Kidney tubule cell (primary cell): ENCODE results near the gene MCC.
A peak's percentile ranks its signal among the peaks of the same experiment; 100 is the strongest.
"Not testable (repeated sequence)": the region's sequence is repeated elsewhere in the genome, so short reads cannot be mapped to it uniquely, and the experiment has no call there.

Experiments used
- DNase-seq: peaks from one replicate; pipeline ENCODE4 v3.0.0-alpha.2; 2018; ENCODE audit warnings: low spot score

MCC gene

DNA sequence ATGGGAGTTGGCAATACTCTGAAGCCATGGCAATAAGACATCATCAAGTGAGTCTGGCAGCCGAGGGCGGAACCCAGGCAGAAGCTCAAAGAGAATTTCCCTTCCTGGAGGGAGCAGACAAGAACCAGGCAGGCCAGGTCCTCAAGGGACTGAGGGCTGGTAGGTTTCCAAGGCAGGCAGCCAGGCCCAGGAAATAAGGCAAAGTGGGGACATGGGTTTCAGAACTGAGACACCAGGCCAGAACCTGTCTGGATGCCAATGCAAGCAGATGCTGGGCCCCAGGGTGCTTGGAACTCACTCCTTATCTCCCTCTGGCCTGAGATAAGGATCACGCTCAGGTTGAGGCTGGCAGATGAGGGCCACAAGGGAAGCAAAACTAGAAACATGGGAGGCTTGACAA is 62.3 kb downstream of the MCC start:
- no peak for DNase-seq

DNA sequence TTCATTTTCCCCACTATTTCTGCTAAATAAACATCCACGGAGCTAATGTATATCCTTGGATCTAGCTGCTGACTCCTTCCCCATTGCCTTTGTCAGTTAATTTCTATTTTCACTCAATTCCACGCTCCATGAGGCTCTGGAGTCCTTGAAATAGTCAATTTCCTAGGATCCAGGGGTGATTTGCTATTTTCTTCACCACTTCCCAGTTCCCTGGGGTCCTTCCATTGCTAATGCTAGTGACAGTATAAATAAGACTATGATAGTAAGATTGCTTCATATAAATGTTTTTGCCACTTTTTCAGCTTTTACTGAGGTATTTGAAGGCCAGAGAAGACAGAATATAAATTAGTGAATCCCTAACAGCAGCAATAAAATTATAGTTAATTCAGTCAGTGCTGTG is 66.6 kb downstream of the MCC start:
- DNase-seq, result no peak

DNA sequence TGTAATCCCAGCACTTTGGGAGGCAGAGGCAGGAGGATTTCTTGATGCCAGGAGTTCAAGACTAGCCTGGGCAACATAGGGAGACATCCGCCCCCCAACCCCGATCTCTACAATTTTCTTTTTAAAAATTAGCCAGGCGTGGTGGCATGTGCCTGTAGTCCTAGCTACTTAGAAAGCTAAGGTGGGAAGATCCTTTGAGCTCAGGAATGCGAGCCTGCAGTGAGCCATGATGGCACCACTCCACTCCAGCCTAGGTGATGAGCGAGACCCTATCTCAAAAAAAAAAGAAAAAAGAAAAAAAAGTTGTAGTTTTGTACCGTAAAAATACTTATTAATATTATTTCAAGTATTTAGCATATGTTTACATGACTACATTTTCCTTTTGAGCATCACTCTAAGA is 82.7 kb downstream of the MCC start:
- DNase-seq, result no peak

DNA sequence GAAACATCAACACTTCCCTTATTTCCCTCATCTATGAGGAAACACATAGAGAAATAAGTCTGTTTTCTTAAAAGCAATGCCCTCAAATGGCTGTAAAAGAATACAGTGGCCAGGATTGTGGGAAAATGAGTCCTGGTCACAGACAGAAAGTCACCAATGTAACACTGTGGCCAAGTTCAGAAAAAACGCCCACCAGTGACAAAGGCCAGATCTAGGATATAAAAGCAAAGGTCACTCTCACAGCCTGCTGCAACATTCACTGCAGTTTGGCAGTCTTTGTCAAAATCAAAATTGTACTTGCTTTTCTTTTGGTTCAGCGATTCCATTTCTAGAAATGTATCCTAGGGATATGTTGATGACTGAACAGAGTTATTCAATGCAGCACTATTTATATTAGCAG is 84.0 kb downstream of the MCC start:
- DNase-seq, result no peak

DNA sequence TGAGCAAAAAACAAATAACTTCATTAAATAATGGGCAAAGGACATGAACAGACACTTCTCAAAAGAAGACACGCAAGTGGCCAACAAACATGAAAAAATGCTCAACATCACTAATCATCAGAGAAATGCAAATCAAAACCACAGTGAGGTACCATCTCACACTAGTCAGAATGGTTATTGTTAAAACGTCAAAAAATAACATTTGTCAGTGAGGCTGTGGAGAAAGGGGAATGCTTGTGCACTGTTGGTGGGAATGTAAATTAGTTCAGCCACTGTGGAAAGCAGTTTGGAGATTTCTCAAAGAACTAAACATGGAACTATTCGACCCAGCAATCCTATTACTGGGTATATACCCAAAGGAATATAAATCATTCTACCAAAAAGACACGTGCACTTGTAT is 90.3 kb downstream of the MCC start:
- not testable (repeated sequence) for DNase-seq

DNA sequence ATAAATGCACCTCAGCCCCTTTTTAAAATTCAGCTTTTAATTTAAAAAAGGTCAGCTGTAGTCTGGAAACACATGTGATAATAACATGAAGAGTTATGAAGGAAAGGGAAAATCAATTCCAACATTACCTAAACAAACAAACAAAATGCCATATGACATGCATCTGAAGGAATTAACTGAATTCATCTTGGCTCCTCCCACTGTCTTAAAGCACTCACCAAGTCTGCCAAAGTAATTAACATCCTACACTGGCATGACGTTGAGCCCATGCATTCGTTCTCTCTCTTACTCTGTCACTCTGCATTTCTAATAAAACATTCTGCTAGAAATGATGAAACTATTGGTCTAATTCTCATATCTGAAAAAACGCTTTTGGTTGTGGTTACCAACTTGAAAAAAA is 91.2 kb downstream of the MCC start:
- DNase-seq, result no peak

DNA sequence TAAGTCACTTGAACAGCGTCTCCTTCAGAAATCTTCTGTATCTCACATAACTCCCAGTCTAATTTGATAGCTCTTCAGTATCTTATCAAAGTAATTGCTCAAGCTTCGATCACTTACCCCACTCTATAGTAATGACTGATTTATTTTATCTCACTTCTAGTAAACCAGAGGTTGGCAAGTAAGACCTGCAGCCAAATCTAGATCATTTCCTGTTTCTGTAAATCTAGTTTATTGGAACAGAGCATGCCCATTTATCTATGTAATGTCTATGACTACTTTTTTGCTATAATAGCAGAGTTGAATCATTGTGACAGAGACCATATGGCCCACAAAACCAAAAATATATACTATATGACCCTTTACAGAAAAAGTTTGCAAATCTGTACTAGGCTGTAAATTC is 93.6 kb downstream of the MCC start:
- no peak for DNase-seq

DNA sequence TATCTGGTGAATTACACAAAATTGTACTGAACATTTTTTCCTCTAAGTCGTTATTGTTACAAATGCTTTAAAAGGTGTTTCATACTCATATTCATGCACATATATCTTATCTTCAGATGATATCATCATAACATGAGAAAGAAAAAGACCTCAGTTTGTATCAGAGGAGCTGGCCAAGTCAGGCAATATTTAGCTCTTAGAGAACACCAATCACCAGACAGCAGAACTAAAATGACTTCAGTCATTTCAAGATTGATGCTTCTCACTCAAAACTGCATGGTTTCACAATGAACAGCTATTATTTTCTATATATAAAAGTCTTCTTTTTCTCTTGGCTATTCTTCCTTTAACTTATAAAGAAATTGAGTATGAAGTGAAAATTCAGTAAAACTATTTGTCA is 98.0 kb downstream of the MCC start:
- DNase-seq, result no peak

DNA sequence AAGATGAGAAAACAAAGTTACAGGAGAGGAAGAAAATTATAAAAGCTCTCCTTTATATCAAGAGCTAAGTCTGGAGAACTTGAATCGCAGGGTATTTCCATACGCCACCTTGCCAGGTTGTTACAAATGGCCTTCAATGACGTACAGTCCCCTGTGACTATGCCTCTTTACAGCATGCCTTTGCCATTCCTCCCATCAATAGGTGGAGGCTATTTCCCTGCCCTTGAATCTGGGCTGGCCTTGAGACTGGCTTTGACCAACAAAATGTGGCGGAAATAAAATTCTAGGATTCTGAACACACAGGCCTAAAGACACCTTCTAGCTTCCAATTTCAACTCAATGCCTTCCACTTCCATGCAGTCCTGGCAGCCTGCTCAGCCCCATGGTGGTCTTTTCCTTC is 99.1 kb downstream of the MCC start:
- DNase-seq, result no peak

DNA sequence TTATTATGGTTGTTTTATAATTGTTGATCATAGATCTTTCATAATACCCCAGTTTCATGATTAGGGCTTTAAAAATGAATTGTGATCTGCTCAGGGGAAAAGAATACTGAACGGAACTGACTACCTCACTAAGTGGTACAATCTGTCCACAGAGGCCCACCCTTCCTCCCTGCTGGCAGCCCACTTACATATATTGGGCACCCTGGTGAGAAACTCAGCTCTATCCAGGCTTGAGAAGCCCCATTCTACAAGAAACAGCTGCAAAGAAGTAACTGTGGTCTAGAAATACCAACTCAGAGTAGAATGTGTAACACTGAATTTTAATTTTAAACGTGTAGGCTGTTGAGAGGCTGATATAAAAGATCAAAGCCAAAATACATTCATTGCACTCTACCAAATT is 100.4 kb downstream of the MCC start:
- no peak for DNase-seq

DNA sequence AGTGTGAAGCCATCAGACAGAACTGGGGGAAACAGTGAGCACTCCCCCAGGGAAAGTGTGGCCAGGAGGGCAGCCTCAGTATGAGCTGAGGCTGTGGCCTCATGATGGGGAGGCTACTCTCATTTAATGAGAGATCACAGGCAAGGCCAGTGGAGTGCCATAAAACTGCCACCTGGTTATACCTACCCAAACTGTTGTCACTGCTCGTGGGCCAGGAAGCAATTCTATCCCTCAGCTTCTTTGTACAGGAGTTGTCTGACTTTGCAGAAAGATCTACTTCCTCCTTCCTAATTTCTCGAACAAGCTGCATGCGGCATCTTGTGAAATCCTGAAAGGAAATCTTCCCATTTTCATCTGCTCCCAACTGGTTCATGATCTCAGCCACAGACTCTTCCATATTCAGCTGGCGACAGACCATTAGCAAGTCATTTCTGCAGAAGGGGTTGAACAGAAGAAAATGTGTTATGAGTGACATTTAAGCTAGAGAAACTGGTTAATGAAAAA is 103.4 kb downstream of the MCC start:
- no peak for DNase-seq

DNA sequence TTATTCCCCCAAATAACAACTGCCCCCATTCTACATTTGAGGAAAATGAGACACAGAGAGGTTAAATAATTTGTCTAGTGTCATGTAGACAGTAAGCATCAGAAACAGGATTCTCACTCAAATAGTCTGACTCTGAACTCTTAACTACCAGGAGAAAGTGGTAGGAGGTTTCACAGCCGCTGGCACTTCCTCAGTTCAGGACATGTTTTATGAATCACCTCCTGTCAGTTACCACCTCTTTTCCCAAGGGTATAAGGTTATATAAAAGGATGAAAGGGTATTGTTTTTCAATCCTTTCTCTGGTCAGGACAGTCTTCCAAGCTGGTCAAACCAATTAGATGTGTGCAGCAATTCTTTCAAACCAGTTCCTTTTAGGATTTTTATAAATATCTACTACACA is 105.5 kb downstream of the MCC start:
- no peak for DNase-seq

DNA sequence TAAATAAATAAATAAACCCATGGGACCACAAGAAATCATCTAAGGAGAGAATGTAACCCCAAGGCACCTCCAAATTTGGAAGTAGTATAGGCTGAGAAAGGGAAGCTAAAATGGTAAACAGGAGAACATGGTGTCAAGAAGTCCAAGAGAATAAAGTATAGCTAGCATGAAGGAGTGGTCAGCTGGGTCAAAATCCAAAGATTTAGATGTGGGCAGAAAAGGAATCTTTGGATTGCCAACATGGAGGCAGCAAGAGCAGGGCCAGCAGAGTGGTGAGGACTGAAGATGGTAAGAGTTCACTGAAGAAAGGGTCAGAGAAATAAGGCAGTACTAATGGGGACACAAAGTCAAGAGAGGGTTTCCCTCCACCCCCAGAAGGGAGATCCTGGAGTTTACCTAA is 106.5 kb downstream of the MCC start:
- no peak for DNase-seq

DNA sequence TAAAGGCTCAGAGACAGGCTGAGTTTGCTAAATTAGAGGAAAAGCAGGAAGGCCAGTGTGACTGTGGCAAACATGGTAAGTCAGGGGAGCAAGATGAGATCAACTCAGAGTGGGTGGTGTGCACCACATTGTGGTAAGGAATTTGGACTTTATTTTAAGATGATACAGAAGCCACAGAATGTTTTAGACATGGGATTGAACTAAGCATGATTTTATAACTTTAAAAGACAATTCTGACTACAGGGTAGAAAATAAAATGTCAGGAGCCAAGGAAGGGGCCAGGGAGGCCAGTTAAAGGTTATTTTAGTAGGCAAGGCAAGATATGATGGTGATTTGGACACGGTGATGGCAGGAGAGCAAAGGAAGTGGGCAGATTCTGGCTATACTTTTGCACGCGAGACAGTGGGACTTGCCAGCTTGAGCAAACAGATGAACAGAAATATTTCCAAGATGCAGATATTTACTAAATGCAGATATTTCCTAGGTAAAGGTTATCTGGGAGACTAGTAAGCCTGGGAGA is 107.4 kb downstream of the MCC start:
- no peak for DNase-seq

DNA sequence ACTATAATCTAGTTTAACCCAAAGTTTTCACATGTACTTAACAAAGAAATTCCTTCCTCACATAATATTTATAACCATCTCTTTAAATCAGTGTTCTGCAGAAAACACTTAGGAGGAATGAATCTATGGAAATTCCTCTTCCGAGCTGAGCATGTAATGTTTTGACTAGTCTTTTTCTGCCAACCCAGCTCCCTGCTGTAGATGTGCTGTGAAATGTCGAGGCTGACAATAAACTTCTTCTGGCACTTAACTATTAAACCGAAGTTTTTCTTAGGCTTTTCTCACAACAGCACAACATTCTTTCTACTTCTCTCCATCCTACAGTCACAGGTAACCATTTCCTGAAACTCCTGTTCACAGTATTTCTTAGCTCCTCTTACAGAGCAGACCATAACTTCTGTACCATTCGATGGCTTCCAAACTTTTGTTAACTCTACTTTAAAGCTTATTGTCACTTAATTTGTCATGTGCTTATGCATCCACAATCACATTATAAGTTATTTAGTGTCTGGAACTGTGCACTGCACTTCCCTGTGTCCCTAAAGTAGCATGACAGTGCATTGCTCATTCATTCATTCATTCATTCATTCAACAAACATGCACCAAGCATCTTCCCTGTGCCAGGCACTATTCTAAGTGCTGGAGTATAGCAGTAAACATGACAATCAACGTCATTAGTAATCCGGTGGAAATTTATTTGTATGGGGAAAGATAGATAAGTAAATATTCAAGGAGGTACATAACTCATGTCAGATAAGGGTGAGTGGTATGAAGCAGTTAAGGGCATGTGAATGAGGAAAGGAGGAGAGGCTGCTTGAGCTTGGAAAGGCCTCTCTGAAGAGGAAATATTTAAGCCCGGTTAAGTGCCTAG is 108.1 kb downstream of the MCC start:
- no peak for DNase-seq

DNA sequence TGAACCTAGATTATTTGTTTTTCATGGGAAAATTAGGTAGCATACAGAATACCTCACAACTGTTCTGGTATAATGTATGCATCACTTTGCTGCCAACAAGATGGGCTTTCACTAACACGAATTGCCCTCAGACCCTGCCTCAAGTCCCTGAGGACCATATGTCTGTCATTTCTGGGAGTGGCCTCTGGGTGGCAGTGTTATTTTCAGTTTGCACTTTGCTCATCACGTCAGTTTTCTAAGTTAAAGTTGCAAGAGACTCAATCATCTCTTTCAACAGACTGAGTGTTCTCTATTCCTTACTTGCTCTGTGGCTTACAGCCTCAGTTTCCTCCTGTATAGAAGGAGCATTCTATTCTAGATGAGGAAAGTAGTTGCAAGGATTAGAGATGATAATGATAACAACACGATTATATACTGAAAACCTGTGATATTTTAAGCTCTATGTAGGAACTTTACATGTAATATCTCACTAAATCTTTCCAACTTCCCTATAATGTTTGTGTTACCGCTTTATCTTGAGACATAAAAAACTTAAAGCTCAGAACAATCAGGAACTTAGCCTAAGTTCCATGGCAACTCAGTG is 109.2 kb downstream of the MCC start:
- DNase-seq, result peak; percentile 52

DNA sequence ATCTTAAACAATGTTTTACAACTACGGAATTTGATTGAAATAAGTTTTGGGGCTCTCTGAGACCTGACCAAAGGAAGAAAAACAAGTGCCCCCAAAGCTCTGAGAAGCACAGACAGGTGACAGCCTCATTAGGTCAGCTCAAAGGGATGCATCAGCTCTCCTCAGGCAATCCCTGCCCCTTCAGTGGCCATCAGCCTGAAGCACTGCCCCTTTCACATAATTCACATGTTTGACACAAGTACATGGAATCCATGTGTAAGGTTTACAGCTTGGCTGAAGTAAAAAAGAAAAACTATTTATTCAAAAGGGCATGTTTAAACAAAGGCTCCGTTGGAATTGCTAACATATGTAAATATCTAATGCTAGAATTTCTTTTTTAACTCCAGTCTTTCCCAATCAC is 109.7 kb downstream of the MCC start:
- no peak for DNase-seq

DNA sequence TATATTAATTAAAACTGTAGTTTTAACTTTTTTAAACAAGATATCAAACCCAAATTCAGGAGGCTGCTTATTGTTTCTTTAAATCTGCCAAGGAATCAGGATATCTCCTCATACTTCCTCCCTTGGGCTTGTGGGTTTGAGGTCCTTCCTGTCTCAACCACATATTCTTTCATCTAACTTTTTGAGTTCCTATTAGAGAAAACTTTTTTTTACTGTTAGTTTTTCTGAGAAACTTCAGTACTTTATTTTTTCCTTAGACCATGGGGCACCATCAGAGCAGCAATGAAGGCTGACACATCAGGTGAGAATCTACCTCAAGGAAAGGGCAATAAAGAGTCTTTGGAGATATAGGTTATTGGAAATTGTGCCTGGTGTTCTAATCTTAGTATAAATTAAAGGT is 110.2 kb downstream of the MCC start:
- DNase-seq, result no peak

DNA sequence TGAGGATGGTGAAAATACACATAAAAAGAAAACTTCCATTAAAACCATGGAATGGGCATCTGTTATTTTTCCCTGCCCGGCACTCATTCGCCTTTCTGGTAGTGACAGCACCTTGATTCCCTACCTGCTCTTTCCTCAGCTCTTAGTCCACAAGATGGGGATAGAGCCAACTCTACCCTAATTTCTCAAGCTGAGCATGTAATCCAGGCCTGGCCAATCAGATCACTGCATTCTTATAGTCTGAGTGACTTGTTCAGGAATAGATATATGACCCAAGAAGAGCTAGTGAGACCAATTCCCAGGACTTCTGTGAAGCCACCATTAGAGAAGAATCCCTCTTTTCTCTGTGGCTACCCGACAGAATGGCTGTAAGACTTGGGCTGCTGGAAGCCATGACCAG is 111.6 kb downstream of the MCC start:
- DNase-seq, result no peak

DNA sequence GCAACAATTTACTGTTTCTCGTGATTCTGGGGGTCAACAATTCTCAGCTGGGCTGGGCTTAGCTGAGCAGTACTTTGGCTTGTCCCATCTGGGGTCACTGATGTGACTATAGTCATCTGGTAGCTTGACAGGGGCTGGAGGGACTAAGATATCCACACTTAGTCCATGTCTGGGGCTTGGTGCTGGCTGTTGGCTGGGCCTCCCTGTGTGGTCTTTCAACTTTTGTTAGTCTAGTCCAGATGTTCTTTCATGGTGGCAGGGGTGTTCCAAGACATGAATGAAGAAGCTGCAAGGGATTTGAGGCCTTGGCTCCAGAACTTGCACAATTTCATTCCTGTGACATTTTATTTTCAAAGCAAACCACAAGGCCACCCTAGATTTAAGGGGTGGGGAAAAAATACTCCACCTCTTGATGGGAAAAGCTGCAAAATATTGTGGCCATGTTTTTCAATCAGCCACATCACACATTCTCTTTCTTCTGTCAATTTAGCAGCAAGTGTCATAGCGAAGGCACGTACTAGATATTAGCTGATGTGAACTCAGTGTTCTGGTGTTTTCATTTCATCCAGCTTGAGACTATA is 112.7 kb downstream of the MCC start:
- no peak for DNase-seq

DNA sequence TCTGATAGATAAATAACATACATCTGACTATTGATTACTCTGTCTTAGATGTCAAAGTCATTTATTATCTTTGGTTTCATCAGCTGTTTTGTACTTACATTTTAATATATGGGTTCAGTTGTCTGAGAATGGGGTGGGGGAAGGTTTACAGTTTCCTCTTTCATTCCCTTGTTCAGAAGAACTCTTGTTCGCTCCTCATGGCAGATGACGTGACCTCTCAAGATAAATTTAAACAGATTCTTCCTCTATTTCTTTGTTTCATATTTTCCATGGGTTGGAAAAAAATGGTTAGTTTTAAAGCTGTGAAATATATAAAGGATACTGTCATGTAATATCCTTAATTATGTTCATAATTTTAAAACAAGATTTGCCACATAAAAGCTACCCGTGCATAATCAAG is 114.8 kb downstream of the MCC start:
- DNase-seq, result no peak

DNA sequence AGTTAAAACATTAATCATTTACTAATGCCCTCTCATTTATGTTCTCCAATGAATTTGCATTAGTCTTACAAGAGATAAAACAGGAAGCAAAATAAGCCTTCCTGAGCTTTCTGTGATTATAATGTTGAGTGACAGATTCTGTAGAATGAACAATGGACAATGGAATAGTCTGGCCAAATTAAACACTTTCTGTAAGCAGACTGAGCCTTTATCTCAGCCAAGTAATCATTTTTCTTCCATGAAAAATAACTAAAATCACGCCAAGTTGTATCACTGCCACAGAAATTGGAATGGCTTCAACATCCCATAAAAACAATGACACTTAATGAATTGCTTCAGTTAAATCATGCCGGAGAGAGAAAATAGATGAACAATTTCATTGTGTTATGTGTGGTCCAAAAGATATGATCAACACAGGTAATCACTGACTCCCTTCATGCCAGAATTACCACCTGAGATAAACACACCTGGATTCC is 116.5 kb downstream of the MCC start:
- no peak for DNase-seq

DNA sequence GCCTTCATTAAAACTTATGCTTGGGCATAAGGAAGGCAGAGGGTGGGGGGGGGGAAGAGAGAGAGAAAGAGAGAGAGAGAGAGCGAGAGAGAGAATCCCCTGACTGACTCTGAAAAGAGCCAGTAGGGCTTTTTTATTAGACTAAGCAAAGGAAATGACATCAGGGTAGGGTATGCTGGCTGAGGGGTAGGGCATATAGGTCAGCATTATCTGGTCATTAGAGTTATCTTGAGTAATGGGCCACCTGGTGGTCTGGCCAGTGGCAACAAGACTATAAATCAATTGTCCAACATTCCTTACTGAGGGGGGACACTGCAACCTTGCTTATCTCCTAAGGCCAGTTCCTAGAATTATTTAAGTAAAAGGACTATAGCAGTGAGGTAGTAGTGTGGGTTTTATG is 120.7 kb downstream of the MCC start:
- no peak for DNase-seq
